MM.1S (cell line): ENCODE measurements around the gene FRMD3.

Source experiments
- DNase-seq: peaks from one replicate; pipeline ENCODE4 v3.0.0-alpha.2; 2015
- H2AFZ ChIP-seq: fragments of 300-600 bp; sonication (generic); 2 replicates; pipeline ENCODE4 v1.6.0; 2016; ENCODE audit warnings: antibody characterized with exemption, low read length
- H3F3A ChIP-seq: fragments of 300-600 bp; sonication (generic); 2 replicates; pipeline ENCODE4 v1.6.1; 2016; ENCODE audit warnings: mild to moderate bottlenecking, antibody characterized with exemption, low read length, moderate library complexity, mixed read lengths; ENCODE audit not compliant: insufficient read depth
- H3K27ac ChIP-seq: fragments of 300-600 bp; sonication (generic); 2 replicates; pipeline ENCODE4 v1.5.1; 2016; ENCODE audit warnings: mild to moderate bottlenecking, low read length
- H3K27me3 ChIP-seq: fragments of 300-600 bp; sonication (generic); replicated peaks from 2 replicates; pipeline ENCODE4 v1.6.0; 2016; ENCODE audit warnings: low read length; ENCODE audit not compliant: insufficient read depth
- H3K36me3 ChIP-seq: fragments of 300-600 bp; sonication (generic); replicated peaks from 2 replicates; pipeline ENCODE4 v1.6.1; 2016; ENCODE audit warnings: mild to moderate bottlenecking, low read length, mixed read lengths; ENCODE audit not compliant: insufficient read depth
- H3K4me1 ChIP-seq: fragments of 300-600 bp; sonication (generic); 2 replicates; pipeline ENCODE4 v1.6.1; 2016; ENCODE audit warnings: low read length, mixed read lengths
- H3K4me2 ChIP-seq: fragments of 300-600 bp; sonication (generic); 2 replicates; pipeline ENCODE4 v1.6.0; 2016; ENCODE audit warnings: low read depth, low read length
- H3K4me3 ChIP-seq: fragments of 300-600 bp; sonication (generic); 2 replicates; pipeline ENCODE4 v1.5.1; 2016; ENCODE audit warnings: low read length, mixed read lengths
- H3K79me2 ChIP-seq: fragments of 300-600 bp; sonication (generic); 2 replicates; pipeline ENCODE4 v1.6.1; 2016; ENCODE audit warnings: mixed run types, low read length, mixed read lengths
- H3K9ac ChIP-seq: fragments of 300-600 bp; sonication (generic); 2 replicates; pipeline ENCODE4 v1.6.1; 2016; ENCODE audit warnings: low read length, mixed read lengths
- H3K9me2 ChIP-seq: fragments of 300-600 bp; sonication (generic); replicated peaks from 2 replicates; pipeline ENCODE4 v1.6.1; 2016; ENCODE audit warnings: mild to moderate bottlenecking, low read length, mixed read lengths; ENCODE audit not compliant: insufficient read depth
- H3K9me3 ChIP-seq: fragments of 300-600 bp; sonication (generic); replicated peaks from 2 replicates; pipeline ENCODE4 v1.6.1; 2016; ENCODE audit warnings: mild to moderate bottlenecking, low read length, mixed read lengths; ENCODE audit not compliant: insufficient read depth
- H4K20me1 ChIP-seq: fragments of 300-600 bp; sonication (generic); 2 replicates; pipeline ENCODE4 v1.6.1; 2016; ENCODE audit warnings: mild to moderate bottlenecking, low read length, moderate library complexity, mixed read lengths; ENCODE audit not compliant: insufficient read depth
- EZH2 ChIP-seq: fragments of 300-600 bp; sonication (generic); optimal IDR thresholded peaks from 2 replicates; pipeline ENCODE3; 2017; ENCODE audit warnings: low read depth, mild to moderate bottlenecking, antibody characterized with exemption, low read length, mixed read lengths
- EZH2phosphoT487 ChIP-seq: fragments of 300-600 bp; sonication (generic); IDR thresholded peaks from 2 replicates; pipeline ENCODE4 v1.6.1; 2018; ENCODE audit warnings: antibody characterized with exemption, low read length
- TF ChIP-seq, protein P1 (sequence below): fragments of 300-600 bp; sonication (generic); IDR thresholded peaks from 2 replicates; pipeline ENCODE4 v1.5.1; 2016; ENCODE audit warnings: antibody characterized with exemption, low read length, mixed read lengths

FRMD3 gene

DNA sequence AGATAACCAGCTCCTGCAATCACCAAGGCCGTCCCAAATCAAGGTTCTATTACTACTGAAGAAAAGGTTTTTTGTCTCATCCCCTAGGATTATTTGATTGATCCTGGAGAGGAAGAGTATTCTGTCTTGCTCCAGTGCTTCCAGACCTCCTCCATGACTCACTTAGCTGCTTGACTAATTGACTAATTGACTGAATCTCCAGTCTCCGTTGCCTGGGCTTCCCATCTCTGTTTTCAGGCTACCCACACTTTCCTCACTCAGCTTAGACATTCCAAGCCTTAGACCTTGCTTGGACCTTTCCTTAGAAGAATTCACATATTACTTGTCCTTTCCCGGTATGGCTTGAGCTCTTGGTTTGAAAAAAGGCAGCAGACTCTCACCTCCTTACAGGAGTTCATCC, 60.6 kb downstream of the FRMD3 start:
- H3K4me3 ChIP-seq, result no peak overlapping the region
- H3K79me2 ChIP-seq, result no peaks in the 10 kb centered on the region
- H2AFZ ChIP-seq, result no peak overlapping the region
- H3K27me3 ChIP-seq, result no peaks in the 10 kb centered on the region
- H4K20me1 ChIP-seq, result no peaks in the 10 kb centered on the region
- no peaks in the 10 kb centered on the region for H3K36me3 ChIP-seq
- TF ChIP-seq, protein P1, sequence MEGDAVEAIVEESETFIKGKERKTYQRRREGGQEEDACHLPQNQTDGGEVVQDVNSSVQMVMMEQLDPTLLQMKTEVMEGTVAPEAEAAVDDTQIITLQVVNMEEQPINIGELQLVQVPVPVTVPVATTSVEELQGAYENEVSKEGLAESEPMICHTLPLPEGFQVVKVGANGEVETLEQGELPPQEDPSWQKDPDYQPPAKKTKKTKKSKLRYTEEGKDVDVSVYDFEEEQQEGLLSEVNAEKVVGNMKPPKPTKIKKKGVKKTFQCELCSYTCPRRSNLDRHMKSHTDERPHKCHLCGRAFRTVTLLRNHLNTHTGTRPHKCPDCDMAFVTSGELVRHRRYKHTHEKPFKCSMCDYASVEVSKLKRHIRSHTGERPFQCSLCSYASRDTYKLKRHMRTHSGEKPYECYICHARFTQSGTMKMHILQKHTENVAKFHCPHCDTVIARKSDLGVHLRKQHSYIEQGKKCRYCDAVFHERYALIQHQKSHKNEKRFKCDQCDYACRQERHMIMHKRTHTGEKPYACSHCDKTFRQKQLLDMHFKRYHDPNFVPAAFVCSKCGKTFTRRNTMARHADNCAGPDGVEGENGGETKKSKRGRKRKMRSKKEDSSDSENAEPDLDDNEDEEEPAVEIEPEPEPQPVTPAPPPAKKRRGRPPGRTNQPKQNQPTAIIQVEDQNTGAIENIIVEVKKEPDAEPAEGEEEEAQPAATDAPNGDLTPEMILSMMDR, result no peak
- TF ChIP-seq EZH2 (no peak), EZH2phosphoT487 (no peak)
- no peaks in the 10 kb centered on the region for H3K9me2 ChIP-seq
- H3K27ac ChIP-seq, result no peak overlapping the region
- no peaks in the 10 kb centered on the region for H3K4me1 ChIP-seq
- no peak for DNase-seq
- H3K9me3 ChIP-seq, result no peaks in the 10 kb centered on the region
- no peak overlapping the region for H3K9ac ChIP-seq
- no peak overlapping the region for H3K4me2 ChIP-seq
- H3F3A ChIP-seq, result no peaks in the 10 kb centered on the region

DNA sequence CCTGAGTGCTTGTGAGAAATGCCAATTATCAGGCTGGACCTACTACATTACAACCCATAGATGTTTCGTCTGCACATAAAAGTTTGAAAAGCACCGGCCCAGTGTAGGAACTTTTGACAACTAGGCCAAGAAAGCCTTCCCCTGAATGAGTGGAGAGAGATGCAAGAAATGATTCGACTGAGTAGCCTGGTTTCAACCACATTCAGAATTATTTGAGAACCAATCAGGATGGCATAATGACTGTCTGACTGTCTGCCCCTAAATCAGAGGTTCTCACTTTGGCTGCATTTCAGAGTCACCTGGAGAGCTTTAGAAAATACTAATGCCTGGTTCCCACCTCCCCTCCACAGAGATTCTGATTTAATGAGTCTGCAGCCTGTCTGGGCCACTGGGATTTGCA, 61.1 kb downstream of the FRMD3 start:
- Histone ChIP-seq H3K27ac (no peak overlapping the region), H2AFZ (no peak overlapping the region), H3K27me3 (no peaks in the 10 kb centered on the region), H3K4me3 (no peak overlapping the region), H3K36me3 (no peaks in the 10 kb centered on the region), H3K4me1 (no peaks in the 10 kb centered on the region), H3F3A (no peaks in the 10 kb centered on the region), H4K20me1 (no peaks in the 10 kb centered on the region), H3K79me2 (no peaks in the 10 kb centered on the region), H3K4me2 (no peak overlapping the region), H3K9me2 (no peaks in the 10 kb centered on the region), H3K9me3 (no peaks in the 10 kb centered on the region), H3K9ac (no peak overlapping the region)
- DNase-seq, result no peak
- TF ChIP-seq, protein P1, result no peak
- TF ChIP-seq EZH2phosphoT487, result no peak
- no peak for TF ChIP-seq EZH2

DNA sequence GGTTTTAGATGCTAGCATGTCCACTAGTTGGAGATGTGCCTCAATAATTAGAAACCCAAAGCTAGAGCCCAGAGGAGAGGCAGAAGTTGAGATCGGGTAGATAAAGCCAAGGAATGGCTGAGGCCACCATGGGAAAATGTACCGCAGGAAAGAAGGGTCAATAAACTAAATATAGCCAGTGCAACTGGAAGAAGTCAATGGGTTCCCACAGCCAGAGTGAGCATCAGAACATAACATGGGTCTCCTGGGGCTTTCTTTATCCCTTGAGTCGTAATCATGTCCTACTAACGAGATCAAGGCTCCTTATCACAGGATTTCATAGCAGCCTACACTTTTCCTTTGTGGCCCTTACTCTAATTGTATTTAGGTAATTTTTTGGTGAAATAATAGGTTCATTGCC, 61.7 kb downstream of the FRMD3 start:
- H3K27me3 ChIP-seq, result no peaks in the 10 kb centered on the region
- no peaks in the 10 kb centered on the region for H3K9me2 ChIP-seq
- no peaks in the 10 kb centered on the region for H3K9me3 ChIP-seq
- H4K20me1 ChIP-seq, result no peaks in the 10 kb centered on the region
- no peak overlapping the region for H3K27ac ChIP-seq
- no peak for DNase-seq
- H3K4me2 ChIP-seq, result no peak overlapping the region
- no peaks in the 10 kb centered on the region for H3F3A ChIP-seq
- no peak overlapping the region for H3K4me3 ChIP-seq
- no peaks in the 10 kb centered on the region for H3K36me3 ChIP-seq
- H3K4me1 ChIP-seq, result no peaks in the 10 kb centered on the region
- H3K79me2 ChIP-seq, result no peaks in the 10 kb centered on the region
- TF ChIP-seq, protein P1, result no peak
- TF ChIP-seq EZH2, result no peak
- TF ChIP-seq EZH2phosphoT487, result no peak
- H3K9ac ChIP-seq, result no peak overlapping the region
- H2AFZ ChIP-seq, result no peak overlapping the region
